GM19043 (cell line): ENCODE results near the gene HOXA9.

Experiments
- ATAC-seq: cut with Tn5 transposase; IDR thresholded peaks from one replicate; pipeline ENCODE4 v1.9.1; 2021; ENCODE audit warnings: low read depth; ENCODE audit not compliant: unreplicated experiment

HOXA9 gene

GRCh38 chr7:27130540-27131389, 34.6 kb downstream of the HOXA9 start, which contains the start of gene HOXA4:
Gene HOXA4 (minus strand): TSS chr7:27130757. CDS start chr7:27130733, 24 bp downstream.
- peak; percentile 77 for ATAC-seq

- no peak for ATAC-seq
Observed at GRCh38 chr7:27129729-27130539, 35.4 kb downstream of the HOXA9 start.

- no peak for ATAC-seq
Observed at GRCh38 chr7:27128776-27129728, 36.3 kb downstream of the HOXA9 start.

DNA sequence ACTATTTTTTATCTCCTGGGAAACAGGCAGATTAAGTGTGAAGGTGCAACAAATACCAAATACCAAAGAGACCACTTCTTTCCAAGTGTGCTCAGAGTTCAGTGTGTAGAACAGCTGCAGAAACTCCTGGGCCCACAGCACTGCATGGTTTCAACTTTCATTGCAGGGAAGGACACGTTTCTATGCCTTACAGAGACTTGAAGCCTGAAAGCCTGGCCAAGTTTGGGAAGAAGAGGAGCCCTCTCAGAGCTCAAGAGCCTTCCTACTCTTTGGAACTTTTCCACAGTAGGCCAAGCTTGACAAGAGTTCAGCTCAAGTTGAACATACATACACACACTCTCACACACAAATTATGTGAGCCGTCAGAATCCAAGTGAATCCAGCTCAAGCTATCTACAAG, 37.3 kb downstream of the HOXA9 start:
- no peak for ATAC-seq

DNA sequence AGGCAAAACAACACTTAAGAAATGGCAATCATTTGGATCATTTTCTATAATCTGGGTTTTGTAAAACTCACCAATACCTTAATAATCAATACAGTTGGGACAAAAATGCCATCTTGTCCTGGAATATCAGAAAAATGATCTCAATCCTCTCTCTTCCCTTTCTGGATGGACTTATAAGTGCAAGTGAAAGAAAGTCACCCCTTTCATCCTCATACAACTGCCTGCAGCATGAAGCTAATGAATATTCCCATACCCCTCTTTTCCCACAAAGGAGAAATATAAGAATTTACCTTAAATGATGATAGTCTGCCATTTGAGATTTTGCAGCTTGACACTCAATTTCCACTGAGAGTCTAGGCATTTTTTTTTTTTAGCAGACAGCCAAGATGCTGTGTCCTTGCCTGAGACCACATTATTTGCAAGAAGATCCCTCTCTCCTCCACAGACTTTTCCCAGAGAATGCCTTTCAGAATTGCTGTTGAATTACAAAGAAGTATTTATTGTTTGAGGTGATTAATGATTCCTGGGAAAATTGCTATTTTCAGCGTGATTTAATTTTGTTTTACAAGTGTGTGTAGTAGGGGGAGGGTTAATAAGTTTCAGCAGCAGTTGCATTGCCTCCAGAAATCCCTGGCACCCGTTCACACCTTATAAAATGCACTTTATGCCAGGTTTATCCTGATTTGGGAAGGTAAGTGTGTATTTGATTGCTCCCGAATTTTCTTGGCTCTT, 38.6 kb downstream of the HOXA9 start:
- ATAC-seq, result no peak

GRCh38 chr7:27125986-27126394, 39.3 kb downstream of the HOXA9 start:
- no peak for ATAC-seq

GRCh38 chr7:27124902-27125689, 40.2 kb downstream of the HOXA9 start:
- no peak for ATAC-seq

DNA sequence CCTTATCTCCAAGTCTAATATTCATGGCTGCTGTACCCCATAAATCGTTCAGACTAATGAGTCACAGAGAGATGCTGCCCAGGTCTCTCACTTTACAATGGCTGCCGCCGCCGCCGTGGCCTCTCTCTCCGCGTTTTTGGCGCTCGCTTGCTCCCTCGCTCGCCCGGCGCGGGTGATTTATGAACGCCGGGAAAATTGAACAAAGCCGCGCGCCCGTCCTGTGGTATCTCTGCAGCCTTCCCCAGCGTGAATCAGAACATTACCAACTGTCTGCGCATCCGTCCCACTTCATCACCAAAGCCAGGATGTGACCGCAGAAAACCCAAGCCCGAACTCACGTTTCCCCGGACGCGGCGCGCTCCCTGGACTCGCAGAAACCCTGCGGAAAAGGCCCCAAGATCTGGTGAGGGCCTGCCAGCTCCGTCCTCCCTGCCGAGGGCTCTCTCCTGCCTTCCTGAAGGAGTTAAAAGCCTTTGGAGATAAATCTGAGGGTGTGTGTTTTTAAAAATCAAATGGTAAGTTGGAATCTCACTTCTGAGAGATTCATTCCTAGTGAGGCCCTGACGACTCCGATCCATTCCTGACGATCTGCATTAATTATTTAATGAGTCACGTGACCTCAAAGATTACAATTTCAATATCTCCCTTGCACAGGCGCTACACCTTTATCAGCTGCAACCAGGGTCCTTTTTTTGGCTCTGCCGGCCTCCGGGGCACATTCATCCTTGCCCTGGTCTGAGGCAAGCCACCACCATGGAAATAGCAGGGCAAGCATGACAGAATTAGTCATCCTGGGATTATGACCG, 41.0 kb downstream of the HOXA9 start:
- no peak for ATAC-seq

GRCh38 chr7:27123477-27124053, 41.8 kb downstream of the HOXA9 start:
- ATAC-seq, result no peak

DNA sequence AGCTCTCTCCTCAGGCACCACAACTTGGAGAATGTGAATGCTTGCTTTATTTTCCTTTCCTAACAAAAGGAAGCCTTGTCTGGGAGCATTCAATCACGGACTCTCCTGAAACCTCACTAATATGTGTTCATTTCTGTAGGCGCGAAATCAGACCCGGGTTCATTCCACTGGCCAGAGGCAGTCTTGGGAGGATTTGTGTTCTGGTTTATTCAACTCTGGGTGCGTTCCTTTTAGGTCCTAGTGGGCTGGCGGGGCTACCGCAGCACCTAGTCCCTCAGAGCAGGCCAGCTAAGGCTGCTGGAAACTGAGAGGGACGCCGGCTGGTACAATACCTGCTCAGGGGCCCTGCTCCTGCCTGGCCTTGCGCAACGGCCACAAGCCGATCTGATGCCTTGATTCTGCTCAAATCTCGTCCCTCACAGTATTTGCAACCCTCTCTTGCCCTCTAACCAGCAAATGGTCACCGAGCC, 42.3 kb downstream of the HOXA9 start:
- ATAC-seq, result no peak

GRCh38 chr7:27122077-27122910, 43.0 kb downstream of the HOXA9 start:
- ATAC-seq, result no peak

- no peak for ATAC-seq
Observed at GRCh38 chr7:27121684-27122076, 43.7 kb downstream of the HOXA9 start.

- no peak for ATAC-seq
Observed at GRCh38 chr7:27119412-27119911, 45.9 kb downstream of the HOXA9 start.

GRCh38 chr7:27118580-27118979, 46.8 kb downstream of the HOXA9 start:
- ATAC-seq, result no peak

DNA sequence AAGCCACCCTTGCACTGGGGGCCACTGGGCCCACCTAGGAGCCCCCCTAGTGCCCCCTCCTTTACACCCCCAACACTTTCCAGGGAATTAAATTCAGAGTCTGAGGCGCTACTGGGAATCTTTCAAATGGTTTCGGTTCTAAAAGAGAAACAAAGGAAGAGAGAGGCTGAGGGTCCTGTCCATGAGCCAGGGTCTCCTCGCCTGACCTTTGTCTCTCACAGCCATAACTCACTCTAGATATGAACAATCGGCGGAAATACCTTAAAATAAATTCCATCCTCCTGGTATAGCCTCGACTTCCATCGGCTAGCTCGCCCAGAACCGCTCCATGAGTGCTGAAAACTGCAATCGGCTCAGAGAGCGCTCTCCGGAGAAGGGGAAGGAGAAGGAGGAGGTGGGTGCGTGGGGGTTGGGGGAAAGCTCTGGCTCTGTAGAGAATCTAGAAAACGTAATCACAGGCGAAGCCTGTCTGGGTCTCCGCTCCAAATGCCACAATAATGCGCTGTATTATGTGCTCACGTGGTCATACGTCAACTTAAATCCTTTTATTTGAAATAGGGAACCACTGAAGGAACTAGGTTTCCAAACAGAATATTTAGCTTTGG, 47.3 kb downstream of the HOXA9 start:
- no peak for ATAC-seq
